PFSK-1 (cell line): Measurements from ENCODE around the gene SIL1. TPM values are rescaled to one million over a fixed set of nuclear protein-coding genes. Genes with fewer than 3 reads are reported as not detected.

Experiments
- FOXP2 ChIP-seq: optimal IDR thresholded peaks from 2 replicates; pipeline ENCODE3; 2011; ENCODE audit warnings: borderline replicate concordance, control low read depth, inconsistent platforms; ENCODE audit not compliant: insufficient read depth; ENCODE audit errors: extremely low read length, extremely low read depth
- POLR2AphosphoS5 ChIP-seq: IDR thresholded peaks from 2 replicates; pipeline ENCODE4 v1.6.1; 2012; ENCODE audit warnings: low read depth, mild to moderate bottlenecking, control low read depth, low read length, moderate library complexity
- SIN3A ChIP-seq: IDR thresholded peaks from 2 replicates; pipeline ENCODE4 v1.6.1; 2012; ENCODE audit warnings: mild to moderate bottlenecking, low read length, moderate library complexity, borderline replicate concordance; ENCODE audit not compliant: insufficient read depth
- TAF1 ChIP-seq: IDR thresholded peaks from 2 replicates; pipeline ENCODE4 v1.6.1; 2012; ENCODE audit warnings: low read length, control low read depth, borderline replicate concordance; ENCODE audit not compliant: insufficient read depth
- polyA plus RNA-seq: library from polyadenylated mRNA; unstranded; fragments of >200 nt; gene quantifications from one replicate; pipeline ENCODE4 v1.2.1, GENCODE V29; 2012; ENCODE audit warnings: low read depth, missing spikeins; ENCODE audit not compliant: insufficient read length
- TF ChIP-seq, protein P1 (sequence below), 2 experiments: IDR thresholded peaks; 2 replicates each; pipeline versions ENCODE4 v1.6.1 to v1.8.0; 2011 to 2012; ENCODE audit warnings: low read depth in 2 of 2, low read length in 2 of 2, control low read depth in 1 of 2, inconsistent platforms in 1 of 2, mild to moderate bottlenecking in 1 of 2, moderate library complexity in 1 of 2; ENCODE audit not compliant: insufficient read depth in 1 of 2

Gene SIL1
- polyA plus RNA-seq = 96.0 TPM

DNA sequence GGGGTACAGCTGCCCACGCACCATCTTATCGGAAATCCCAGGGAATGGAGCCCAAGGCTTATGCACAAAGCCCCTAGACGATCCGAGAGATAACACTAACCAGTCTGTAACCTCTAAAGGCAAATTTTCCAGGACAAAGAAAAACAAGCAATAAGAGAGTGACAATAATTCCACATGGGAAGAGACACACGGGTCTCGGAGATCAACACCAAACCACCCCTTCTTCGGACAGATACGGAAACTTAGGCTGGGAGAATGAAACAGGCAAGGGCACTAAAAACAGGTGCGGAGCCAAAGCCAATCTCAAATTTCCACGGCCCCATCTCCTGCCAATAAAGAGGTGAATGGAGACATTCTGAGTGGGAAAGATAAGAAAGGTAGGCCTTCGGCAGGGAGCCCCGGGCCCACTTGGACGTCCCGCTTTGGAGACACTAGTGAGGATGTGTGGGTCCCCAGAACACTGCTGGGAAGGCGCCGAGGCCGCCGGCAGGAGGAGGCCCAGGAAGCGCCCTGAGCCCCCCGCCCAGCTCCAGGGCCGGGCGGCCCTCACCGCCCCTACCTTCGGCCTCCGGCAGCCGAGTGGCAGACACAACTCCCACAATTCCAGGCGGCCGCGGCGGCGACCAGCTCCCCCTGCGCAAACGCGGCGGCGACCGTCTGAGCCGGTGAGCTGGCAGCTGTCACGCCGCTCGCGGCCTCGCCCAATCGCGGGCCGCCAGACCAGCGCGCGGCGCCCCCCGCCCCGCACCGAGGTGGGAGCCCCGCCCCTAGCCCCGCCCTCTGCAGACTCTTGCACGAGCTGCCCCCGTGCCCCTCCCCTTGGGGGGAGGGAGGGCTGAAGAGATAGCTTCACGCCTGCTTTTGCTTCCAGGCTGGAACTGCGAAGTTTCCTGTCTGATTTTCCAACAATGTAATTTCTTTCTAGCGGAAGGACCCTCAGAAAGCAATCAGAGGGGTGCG is at the start of gene SIL1:
Gene SIL1, minus strand, starts transcription at position 659 of the 960 bp plus-strand sequence. CDS start 70,525 bp downstream, outside the sequence.
- no peak for TF ChIP-seq SIN3A
- TF ChIP-seq FOXP2 = no peak
- TF ChIP-seq, protein P1, sequence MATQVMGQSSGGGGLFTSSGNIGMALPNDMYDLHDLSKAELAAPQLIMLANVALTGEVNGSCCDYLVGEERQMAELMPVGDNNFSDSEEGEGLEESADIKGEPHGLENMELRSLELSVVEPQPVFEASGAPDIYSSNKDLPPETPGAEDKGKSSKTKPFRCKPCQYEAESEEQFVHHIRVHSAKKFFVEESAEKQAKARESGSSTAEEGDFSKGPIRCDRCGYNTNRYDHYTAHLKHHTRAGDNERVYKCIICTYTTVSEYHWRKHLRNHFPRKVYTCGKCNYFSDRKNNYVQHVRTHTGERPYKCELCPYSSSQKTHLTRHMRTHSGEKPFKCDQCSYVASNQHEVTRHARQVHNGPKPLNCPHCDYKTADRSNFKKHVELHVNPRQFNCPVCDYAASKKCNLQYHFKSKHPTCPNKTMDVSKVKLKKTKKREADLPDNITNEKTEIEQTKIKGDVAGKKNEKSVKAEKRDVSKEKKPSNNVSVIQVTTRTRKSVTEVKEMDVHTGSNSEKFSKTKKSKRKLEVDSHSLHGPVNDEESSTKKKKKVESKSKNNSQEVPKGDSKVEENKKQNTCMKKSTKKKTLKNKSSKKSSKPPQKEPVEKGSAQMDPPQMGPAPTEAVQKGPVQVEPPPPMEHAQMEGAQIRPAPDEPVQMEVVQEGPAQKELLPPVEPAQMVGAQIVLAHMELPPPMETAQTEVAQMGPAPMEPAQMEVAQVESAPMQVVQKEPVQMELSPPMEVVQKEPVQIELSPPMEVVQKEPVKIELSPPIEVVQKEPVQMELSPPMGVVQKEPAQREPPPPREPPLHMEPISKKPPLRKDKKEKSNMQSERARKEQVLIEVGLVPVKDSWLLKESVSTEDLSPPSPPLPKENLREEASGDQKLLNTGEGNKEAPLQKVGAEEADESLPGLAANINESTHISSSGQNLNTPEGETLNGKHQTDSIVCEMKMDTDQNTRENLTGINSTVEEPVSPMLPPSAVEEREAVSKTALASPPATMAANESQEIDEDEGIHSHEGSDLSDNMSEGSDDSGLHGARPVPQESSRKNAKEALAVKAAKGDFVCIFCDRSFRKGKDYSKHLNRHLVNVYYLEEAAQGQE (IDR thresholded peaks at IDR 0.05; ENCODE audit: insufficient read depth in 1 of 2, low read depth in 2 of 2, low read length in 2 of 2) = no peak; a peak in 1 of 4 replicates
- peak; percentile 94 for TF ChIP-seq POLR2AphosphoS5
- TF ChIP-seq TAF1 = peak; percentile 83

DNA sequence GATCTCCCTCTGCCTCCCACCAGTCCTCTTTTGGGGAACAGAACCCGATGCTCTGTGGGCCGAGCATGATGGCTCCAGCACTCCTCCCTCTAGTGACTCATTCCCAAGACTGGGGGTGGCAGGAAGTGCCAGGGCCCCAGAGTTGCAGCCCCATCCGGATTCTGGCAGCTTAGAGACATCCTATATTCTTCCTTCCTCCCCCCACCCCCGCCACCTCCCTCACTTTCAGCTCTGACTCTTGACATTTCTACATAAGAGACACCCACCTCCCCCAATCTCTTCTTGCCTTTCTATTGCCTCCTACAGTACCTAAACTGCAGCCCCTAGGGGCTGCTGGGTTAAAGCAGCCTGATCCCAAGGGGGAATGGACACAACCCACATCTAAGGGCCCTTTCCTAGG is 48.2 kb upstream of the SIL1 start:
- TF ChIP-seq POLR2AphosphoS5 (no peak), FOXP2 (no peak), TAF1 (no peak), SIN3A (no peak)
- TF ChIP-seq, protein P1 (IDR thresholded peaks at IDR 0.05; ENCODE audit: insufficient read depth in 1 of 2, low read depth in 2 of 2, low read length in 2 of 2) = no peak

DNA sequence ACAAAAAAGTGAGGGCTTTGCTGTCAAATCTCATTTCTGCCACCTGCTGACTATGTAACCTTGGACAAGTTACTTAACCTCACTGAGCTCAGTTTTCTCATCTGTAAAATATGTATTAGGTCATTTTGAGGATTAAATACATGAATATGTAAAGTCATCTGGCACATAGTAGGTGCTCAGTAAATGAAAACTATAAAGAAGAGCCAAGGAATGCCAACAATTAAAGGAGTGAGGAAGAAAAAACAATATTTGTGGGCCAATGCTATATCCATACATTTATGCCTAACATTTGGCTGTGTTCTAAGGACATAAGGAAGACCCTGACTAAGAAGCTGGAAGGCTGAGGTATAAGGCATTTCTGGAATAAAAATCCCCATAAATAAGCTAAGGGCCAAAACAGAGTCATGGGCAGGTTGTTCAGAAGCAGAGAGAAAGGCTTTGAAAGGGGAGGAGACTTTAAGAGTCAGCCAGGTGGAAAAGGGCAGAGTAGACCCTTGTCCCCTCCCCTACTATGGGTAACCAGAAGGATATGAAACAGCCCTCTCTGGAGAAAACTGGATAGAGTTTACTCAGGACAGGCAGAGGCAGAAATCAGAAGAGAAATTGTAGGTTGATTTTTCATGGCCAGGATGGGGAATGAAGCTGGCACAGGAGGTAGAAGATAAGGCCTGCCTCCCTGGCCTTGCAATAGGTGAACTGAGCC is 47.6 kb upstream of the SIL1 start:
- TF ChIP-seq FOXP2 = no peak
- TF ChIP-seq, protein P1 (IDR thresholded peaks at IDR 0.05; ENCODE audit: insufficient read depth in 1 of 2, low read depth in 2 of 2, low read length in 2 of 2) = no peak
- TF ChIP-seq SIN3A = no peak
- no peak for TF ChIP-seq TAF1
- no peak for TF ChIP-seq POLR2AphosphoS5

DNA sequence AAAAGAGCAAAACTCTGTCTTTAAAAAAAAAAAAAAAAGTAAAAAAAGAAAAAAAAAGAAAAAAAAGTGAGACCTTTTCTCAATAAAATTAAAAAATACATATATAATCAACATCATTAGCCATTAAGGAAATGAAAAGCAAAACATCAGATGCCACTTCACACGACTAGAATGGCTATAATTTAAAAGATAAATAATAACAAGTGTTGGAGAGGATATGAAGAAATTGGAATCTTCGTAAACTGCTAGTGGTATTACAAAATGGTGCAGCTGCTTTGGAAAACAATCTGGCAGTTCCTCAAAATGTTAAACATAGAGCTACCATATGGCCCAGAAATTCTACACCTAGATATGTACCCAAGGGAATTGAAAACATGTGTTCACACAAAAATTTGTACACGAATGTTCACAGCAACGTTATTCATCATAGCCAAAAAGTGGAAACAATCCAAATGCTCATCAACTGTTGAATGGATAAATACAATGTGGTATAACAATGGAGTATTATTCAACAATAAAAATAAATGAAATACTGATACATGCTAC is 45.3 kb upstream of the SIL1 start:
- no peak for TF ChIP-seq TAF1
- no peak for TF ChIP-seq POLR2AphosphoS5
- TF ChIP-seq SIN3A = no peak
- TF ChIP-seq FOXP2 = no peak
- TF ChIP-seq, protein P1 (IDR thresholded peaks at IDR 0.05; ENCODE audit: insufficient read depth in 1 of 2, low read depth in 2 of 2, low read length in 2 of 2) = no peak
